Measurements from ENCODE around the gene ZNF469. TPM values are rescaled to one million over a fixed set of nuclear protein-coding genes. Genes with fewer than 3 reads are reported as not detected.

The ZNF469 gene
- total and polyA plus RNA-seq, 9 donors: 0.52 to 16.2 (median 5.5) TPM

DNA sequence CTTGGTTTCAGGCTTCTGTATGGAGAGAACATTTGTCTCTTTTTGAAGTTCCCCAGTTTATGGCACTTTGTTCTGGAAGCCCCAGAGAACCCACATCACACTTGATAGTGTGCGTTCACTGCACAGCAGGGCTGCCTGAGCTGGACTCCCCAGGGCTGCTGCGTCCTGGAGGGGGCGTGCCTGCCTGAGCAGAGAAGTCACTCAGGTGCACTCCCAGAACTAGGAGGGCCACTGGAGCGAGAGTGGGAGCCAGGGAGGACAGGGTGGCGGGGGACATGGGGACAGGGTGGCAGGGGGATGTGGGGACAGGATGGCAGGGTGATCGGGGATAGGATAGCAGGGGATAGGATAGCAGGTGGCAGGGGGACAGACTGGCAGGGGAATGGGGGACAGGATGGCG, 43.9 kb upstream of the ZNF469 start:
- 77 to 90% (median 86%) methylated on average over 6 to 7 of the region's 7 CpGs for WGBS, 3 donors
- no peak for DNase-seq
- no peaks in the 10 kb centered on the region for H3K9me3 ChIP-seq
- intact Hi-C loops (cut with DNase I): no loop called here
- H3K4me1 ChIP-seq (ENCODE audit: insufficient read depth): no peaks in the 10 kb centered on the region
- no peaks in the 10 kb centered on the region for H3K27me3 ChIP-seq
- no peaks in the 10 kb centered on the region for H3K36me3 ChIP-seq
- no peak overlapping the region for H3K27ac ChIP-seq
- no peak overlapping the region for H3K4me3 ChIP-seq
- TF ChIP-seq EP300 (IDR thresholded peaks at IDR 0.05) (no peak), POLR2A (IDR thresholded peaks at IDR 0.05) (no peak)
- TF ChIP-seq, protein P1, sequence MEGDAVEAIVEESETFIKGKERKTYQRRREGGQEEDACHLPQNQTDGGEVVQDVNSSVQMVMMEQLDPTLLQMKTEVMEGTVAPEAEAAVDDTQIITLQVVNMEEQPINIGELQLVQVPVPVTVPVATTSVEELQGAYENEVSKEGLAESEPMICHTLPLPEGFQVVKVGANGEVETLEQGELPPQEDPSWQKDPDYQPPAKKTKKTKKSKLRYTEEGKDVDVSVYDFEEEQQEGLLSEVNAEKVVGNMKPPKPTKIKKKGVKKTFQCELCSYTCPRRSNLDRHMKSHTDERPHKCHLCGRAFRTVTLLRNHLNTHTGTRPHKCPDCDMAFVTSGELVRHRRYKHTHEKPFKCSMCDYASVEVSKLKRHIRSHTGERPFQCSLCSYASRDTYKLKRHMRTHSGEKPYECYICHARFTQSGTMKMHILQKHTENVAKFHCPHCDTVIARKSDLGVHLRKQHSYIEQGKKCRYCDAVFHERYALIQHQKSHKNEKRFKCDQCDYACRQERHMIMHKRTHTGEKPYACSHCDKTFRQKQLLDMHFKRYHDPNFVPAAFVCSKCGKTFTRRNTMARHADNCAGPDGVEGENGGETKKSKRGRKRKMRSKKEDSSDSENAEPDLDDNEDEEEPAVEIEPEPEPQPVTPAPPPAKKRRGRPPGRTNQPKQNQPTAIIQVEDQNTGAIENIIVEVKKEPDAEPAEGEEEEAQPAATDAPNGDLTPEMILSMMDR (IDR thresholded peaks at IDR 0.05): no peak

DNA sequence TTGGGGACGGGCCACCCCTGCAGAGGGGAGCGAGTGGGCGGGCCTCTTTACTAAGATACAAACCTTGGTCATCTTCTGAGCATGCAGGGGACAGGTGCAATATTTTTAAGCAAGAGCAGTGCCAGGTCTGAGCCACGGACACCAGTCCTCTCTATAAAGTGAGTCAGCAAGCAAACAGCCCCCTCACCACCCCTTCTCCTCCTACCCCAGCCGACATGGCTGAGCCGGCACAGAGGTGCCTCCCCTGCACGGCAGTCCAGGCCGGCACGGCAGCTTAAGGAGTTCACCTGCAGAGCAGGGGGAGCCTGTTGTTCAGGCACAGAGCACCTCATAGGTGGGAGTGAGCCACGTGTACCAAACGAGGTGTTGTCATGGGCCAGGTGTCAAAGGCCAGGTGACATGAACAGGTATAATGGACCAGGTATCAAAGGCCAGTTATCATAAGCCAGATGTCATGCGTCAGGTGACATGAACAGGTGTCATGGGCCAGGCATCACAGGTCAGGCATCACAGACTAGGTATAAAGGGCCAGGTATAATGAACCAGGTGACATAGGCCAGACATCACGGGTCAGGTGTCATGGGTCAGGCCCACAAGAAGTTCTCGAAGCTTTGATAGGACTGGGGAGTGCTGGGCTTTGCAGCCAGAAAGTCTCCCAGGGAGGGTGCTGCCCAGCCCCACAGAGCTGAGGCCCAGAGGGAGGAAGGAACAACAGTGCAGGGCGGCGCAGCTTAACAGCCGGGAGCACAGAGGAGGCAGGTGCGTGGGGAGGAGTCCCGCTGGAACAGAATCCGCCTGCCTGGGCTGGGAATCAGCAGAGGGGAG, 42.6 kb upstream of the ZNF469 start:
- H3K9me3 ChIP-seq: no peaks in the 10 kb centered on the region
- H3K4me1 ChIP-seq (ENCODE audit: insufficient read depth): no peaks in the 10 kb centered on the region
- TF ChIP-seq EP300 (IDR thresholded peaks at IDR 0.05) (no peak), POLR2A (IDR thresholded peaks at IDR 0.05) (no peak)
- TF ChIP-seq, protein P1 (IDR thresholded peaks at IDR 0.05): no peak
- WGBS, 3 donors: 73 to 78% (median 76%) methylated on average over 20 of the region's 20 CpGs
- no peaks in the 10 kb centered on the region for H3K27me3 ChIP-seq
- no peak overlapping the region for H3K4me3 ChIP-seq
- intact Hi-C loops (cut with DNase I): no loop called here
- H3K36me3 ChIP-seq: no peaks in the 10 kb centered on the region
- H3K27ac ChIP-seq: no peak overlapping the region
- DNase-seq: no peak

- no peak for DNase-seq
- Histone ChIP-seq H3K36me3 (no peaks in the 10 kb centered on the region), H3K4me1 (ENCODE audit: insufficient read depth) (no peaks in the 10 kb centered on the region), H3K4me3 (no peak overlapping the region), H3K27ac (no peak overlapping the region), H3K9me3 (no peaks in the 10 kb centered on the region), H3K27me3 (no peaks in the 10 kb centered on the region)
- TF ChIP-seq POLR2A (IDR thresholded peaks at IDR 0.05) (no peak), EP300 (IDR thresholded peaks at IDR 0.05) (no peak)
- TF ChIP-seq, protein P1 (IDR thresholded peaks at IDR 0.05): no peak
- 88 to 92% (median 89%) methylated on average over 10 to 11 of the region's 11 CpGs for WGBS, 3 donors
- intact Hi-C loops (cut with DNase I): no loop called here
Measured at GRCh38 chr16:88340755-88341150, 42.0 kb upstream of the ZNF469 start.

GRCh38 chr16:88341551-88342290, 41.0 kb upstream of the ZNF469 start:
- TF ChIP-seq, protein P1 (IDR thresholded peaks at IDR 0.05): no peak
- TF ChIP-seq EP300 (IDR thresholded peaks at IDR 0.05): no peak
- TF ChIP-seq POLR2A (IDR thresholded peaks at IDR 0.05): no peak
- no peak for DNase-seq
- intact Hi-C loops (cut with DNase I): no loop called here
- H3K27me3 ChIP-seq: no peaks in the 10 kb centered on the region
- H3K4me1 ChIP-seq (ENCODE audit: insufficient read depth): no peaks in the 10 kb centered on the region
- H3K9me3 ChIP-seq: no peaks in the 10 kb centered on the region
- H3K36me3 ChIP-seq: no peaks in the 10 kb centered on the region
- WGBS, 3 donors: 95 to 96% (median 96%) methylated on average over 24 of the region's 24 CpGs
- no peak overlapping the region for H3K4me3 ChIP-seq
- H3K27ac ChIP-seq: no peak overlapping the region
